H1 (cell line): ENCODE measurements around the gene UMODL1. TPM values are rescaled to one million over a fixed set of nuclear protein-coding genes. Genes with fewer than 3 reads are reported as not detected.

Source experiments
- CTCF ChIA-PET: fragments of 300-600 bp; sonication (Branson Sonifier 250); formaldehyde crosslinking; loops from one replicate; lab custom pipeline; 2021; ENCODE audit not compliant: partially characterized antibody; lab: Charles Lee
- POLR2A ChIA-PET: fragments of 300-600 bp; sonication (Branson Sonifier 250); formaldehyde crosslinking; loops from one replicate; lab custom pipeline; 2021; ENCODE audit warnings: inconsistent platforms; ENCODE audit not compliant: partially characterized antibody; lab: Charles Lee
- DNase-seq, 2 experiments: peaks; one replicate each; pipeline versions ENCODE4 v3.0.0 to v3.0.0-alpha.2; 2010 to 2022; ENCODE audit warnings: low spot score in 2 of 2, low read depth in 1 of 2, mixed read lengths in 1 of 2
- FAIRE-seq: peaks from 2 replicates; lab custom pipeline; 2011; peaks lifted over from hg19 to GRCh38; lab: Jason Lieb, UNC
- H2AFZ ChIP-seq: 2 replicates; pipeline ENCODE4 v1.8.1; 2012; ENCODE audit warnings: low read length, inconsistent platforms
- H2AK5ac ChIP-seq: 2 replicates; pipeline ENCODE4 v1.6.1; 2013; ENCODE audit warnings: low read depth, low read length
- H2BK120ac ChIP-seq: replicated peaks from 2 replicates; pipeline ENCODE3; 2013; ENCODE audit warnings: low read depth, low read length, inconsistent platforms
- H2BK12ac ChIP-seq: 2 replicates; pipeline ENCODE4 v1.6.1; 2013; ENCODE audit warnings: low read depth, low read length
- H2BK15ac ChIP-seq: 2 replicates; pipeline ENCODE4 v1.6.1; 2013; ENCODE audit warnings: low read length
- H2BK20ac ChIP-seq: 2 replicates; pipeline ENCODE4 v1.6.1; 2013; ENCODE audit warnings: low read length
- H2BK5ac ChIP-seq: 2 replicates; pipeline ENCODE4 v1.6.1; 2013; ENCODE audit warnings: low read depth, low read length
- H3K14ac ChIP-seq: 2 replicates; pipeline ENCODE4 v1.6.1; 2013; ENCODE audit warnings: inconsistent platforms; ENCODE audit not compliant: insufficient read length
- H3K18ac ChIP-seq: 2 replicates; pipeline ENCODE4 v1.6.1; 2013; ENCODE audit warnings: low read length; ENCODE audit errors: extremely low read depth
- H3K23ac ChIP-seq: 2 replicates; pipeline ENCODE4 v1.6.1; 2013; ENCODE audit warnings: inconsistent platforms; ENCODE audit not compliant: insufficient read length
- H3K23me2 ChIP-seq: 2 replicates; pipeline ENCODE4 v1.6.1; 2013; ENCODE audit warnings: low read depth, low read length
- H3K27ac ChIP-seq: 2 replicates; pipeline ENCODE4 v1.6.1; 2011; ENCODE audit warnings: low read depth, low read length, inconsistent platforms
- H3K27me3 ChIP-seq, 4 experiments: replicated peaks in 1 of 4; 1 replicate in 1 of 4; 2 replicates in 3 of 4; pipeline versions ENCODE4 v1.6.1 to v1.8.1; 2011 to 2013; ENCODE audit warnings: low read length in 3 of 4, mild to moderate bottlenecking in 3 of 4, inconsistent platforms in 2 of 4, mixed read lengths in 2 of 4, moderate library complexity in 1 of 4; ENCODE audit not compliant: control insufficient read depth in 3 of 4, insufficient read depth in 3 of 4; ENCODE audit errors: extremely low read depth in 1 of 4
- H3K36me3 ChIP-seq, 4 experiments: 2 replicates each; pipeline versions ENCODE4 v1.6.1 to v1.8.1; 2011 to 2013; ENCODE audit warnings: mild to moderate bottlenecking in 4 of 4, low read length in 3 of 4, moderate library complexity in 2 of 4, control low read depth in 1 of 4, inconsistent platforms in 1 of 4; ENCODE audit not compliant: insufficient read depth in 4 of 4, control insufficient read depth in 2 of 4
- H3K4ac ChIP-seq: replicated peaks from 2 replicates; pipeline ENCODE3; 2013; ENCODE audit warnings: low read length, low read depth, mixed read lengths, inconsistent platforms; ENCODE audit not compliant: insufficient read length
- H3K4me1 ChIP-seq, 4 experiments: replicated peaks in 1 of 4; 1 replicate in 1 of 4; 2 replicates in 3 of 4; pipeline versions ENCODE4 v1.6.1 to v1.8.1; 2011 to 2013; ENCODE audit warnings: low read length in 3 of 4, inconsistent platforms in 2 of 4, mixed read lengths in 1 of 4; ENCODE audit not compliant: insufficient read depth in 4 of 4, control insufficient read depth in 3 of 4
- H3K4me2 ChIP-seq, 2 experiments: 2 replicates each; pipeline versions ENCODE4 v1.6.1 to v1.8.1; 2011 to 2013; ENCODE audit warnings: low read depth in 2 of 2, low read length in 2 of 2, control low read depth in 1 of 2, inconsistent platforms in 1 of 2, mild to moderate bottlenecking in 1 of 2; ENCODE audit not compliant: insufficient read depth in 1 of 2
- H3K4me3 ChIP-seq, 4 experiments: fragments of 200-600, 300-600 bp in 1 of 4; sonication (generic), shearing (Covaris generic), sonication (Bioruptor Twin) in 1 of 4; 2 replicates each; pipeline versions ENCODE4 v1.5.1 to v1.8.1; 2011 to 2016; ENCODE audit warnings: low read length in 4 of 4, low read depth in 3 of 4, control low read depth in 2 of 4, inconsistent platforms in 2 of 4, mild to moderate bottlenecking in 2 of 4, mixed read lengths in 1 of 4, moderate library complexity in 1 of 4; ENCODE audit not compliant: insufficient read depth in 2 of 4; ENCODE audit errors: extremely low read depth in 1 of 4
- H3K56ac ChIP-seq: replicated peaks from 2 replicates; pipeline ENCODE3; 2013; ENCODE audit warnings: low read depth, mild to moderate bottlenecking, mixed read lengths, low read length, inconsistent platforms; ENCODE audit not compliant: insufficient read length
- H3K79me1 ChIP-seq: 2 replicates; pipeline ENCODE4 v1.6.1; 2013; ENCODE audit warnings: low read depth, low read length, control low read depth
- H3K79me2 ChIP-seq, 2 experiments: 2 replicates each; pipeline versions ENCODE4 v1.6.1 to v1.8.1; 2012 to 2013; ENCODE audit warnings: low read length in 2 of 2, mild to moderate bottlenecking in 2 of 2, inconsistent platforms in 1 of 2; ENCODE audit not compliant: insufficient read depth in 2 of 2, control insufficient read depth in 1 of 2
- H3K9ac ChIP-seq, 4 experiments: replicated peaks in 1 of 4; 1 replicate in 1 of 4; 2 replicates in 3 of 4; pipeline versions ENCODE4 v1.6.1 to v1.8.1; 2011 to 2013; ENCODE audit warnings: low read depth in 3 of 4, low read length in 3 of 4, control low read depth in 2 of 4, mild to moderate bottlenecking in 2 of 4, moderate library complexity in 2 of 4, inconsistent platforms in 1 of 4; ENCODE audit errors: extremely low read depth in 1 of 4
- H3K9me3 ChIP-seq, 2 experiments: 2 replicates each; pipeline versions ENCODE4 v1.6.1 to v1.8.1; 2012 to 2013; ENCODE audit warnings: mild to moderate bottlenecking in 2 of 2, moderate library complexity in 2 of 2, control low read depth in 1 of 2, inconsistent platforms in 1 of 2, low read depth in 1 of 2, low read length in 1 of 2, mixed read lengths in 1 of 2; ENCODE audit not compliant: insufficient read depth in 2 of 2
- H4K20me1 ChIP-seq, 2 experiments: replicated peaks in 1 of 2; 2 replicates each; pipeline versions ENCODE3 to v1.8.1; 2011 to 2013; ENCODE audit warnings: inconsistent platforms in 2 of 2, low read length in 2 of 2, mild to moderate bottlenecking in 1 of 2; ENCODE audit not compliant: insufficient read depth in 2 of 2, control insufficient read depth in 1 of 2
- H4K5ac ChIP-seq: 2 replicates; pipeline ENCODE4 v1.6.1; 2013; ENCODE audit warnings: low read length, low read depth, mixed read lengths, inconsistent platforms; ENCODE audit not compliant: insufficient read length
- H4K8ac ChIP-seq: 2 replicates; pipeline ENCODE4 v1.8.0; 2013; ENCODE audit warnings: mild to moderate bottlenecking, moderate library complexity, low read length, inconsistent platforms; ENCODE audit not compliant: insufficient read depth; ENCODE audit errors: extremely low read depth
- H4K91ac ChIP-seq: replicated peaks from 2 replicates; pipeline ENCODE3; 2013; ENCODE audit warnings: low read length, mixed read lengths, inconsistent platforms; ENCODE audit not compliant: insufficient read length
- ASH2L ChIP-seq: fragments of 200-600, 300-600 bp; sonication (generic); IDR thresholded peaks from one replicate; pipeline ENCODE4 v1.7.1; 2017; ENCODE audit warnings: low read length
- BCL11A ChIP-seq, 2 experiments: IDR thresholded peaks; one replicate each; pipeline ENCODE4 v1.6.1; 2011; ENCODE audit warnings: low read depth in 2 of 2, low read length in 2 of 2, mild to moderate bottlenecking in 2 of 2
- CBX5 ChIP-seq: fragments of 300-800, 300-1000 bp; sonication (generic); IDR thresholded peaks from 2 replicates; pipeline ENCODE4 v1.7.1; 2016; ENCODE audit warnings: antibody characterized with exemption, low read length, low read depth
- CEBPB ChIP-seq: IDR thresholded peaks from 2 replicates; pipeline ENCODE4 v1.6.1; 2012; ENCODE audit warnings: low read depth, low read length
- CHD2 ChIP-seq: IDR thresholded peaks from 2 replicates; pipeline ENCODE4 v1.6.1; 2012; ENCODE audit warnings: low read length, improper control_type of control experiment
- CREB1 ChIP-seq: IDR thresholded peaks from 2 replicates; pipeline ENCODE4 v1.6.1; 2012; ENCODE audit warnings: inconsistent platforms
- EZH2 ChIP-seq: fragments of 200-600 bp; sonication (generic); IDR thresholded peaks from 2 replicates; pipeline ENCODE4 v1.7.1; 2012; ENCODE audit warnings: low read depth, mild to moderate bottlenecking, moderate library complexity, low read length, inconsistent platforms; ENCODE audit not compliant: severe bottlenecking
- JUND ChIP-seq: IDR thresholded peaks from 2 replicates; pipeline ENCODE4 v1.6.1; 2011; ENCODE audit warnings: mild to moderate bottlenecking, improper control_type of control experiment, low read length
- KDM4A ChIP-seq: IDR thresholded peaks from one replicate; pipeline ENCODE4 v1.7.1; 2012; ENCODE audit warnings: low read depth, mild to moderate bottlenecking, moderate library complexity, low read length, inconsistent platforms; ENCODE audit not compliant: severe bottlenecking
- NANOG ChIP-seq: IDR thresholded peaks from 2 replicates; pipeline ENCODE4 v1.6.1; 2011; ENCODE audit warnings: low read length, low read depth, mild to moderate bottlenecking, inconsistent platforms; ENCODE audit not compliant: insufficient read depth, poor library complexity, severe bottlenecking
- NRF1 ChIP-seq: IDR thresholded peaks from 2 replicates; pipeline ENCODE4 v1.6.1; 2011; ENCODE audit warnings: mild to moderate bottlenecking, low read depth, low read length, improper control_type of control experiment
- POLR2A ChIP-seq, 2 experiments: IDR thresholded peaks; 1 replicate in 1 of 2; 2 replicates in 1 of 2; pipeline ENCODE4 v1.6.1; 2011; ENCODE audit warnings: low read depth in 2 of 2, low read length in 2 of 2, mild to moderate bottlenecking in 2 of 2; ENCODE audit errors: control extremely low read depth in 1 of 2
- RNF2 ChIP-seq: fragments of 200-900, 300-1000 bp; sonication (generic); IDR thresholded peaks from 2 replicates; pipeline ENCODE4 v1.7.1; 2016; ENCODE audit warnings: borderline replicate concordance, low read depth, mild to moderate bottlenecking, antibody characterized with exemption, low read length; ENCODE audit not compliant: poor library complexity, severe bottlenecking; ENCODE audit errors: missing control alignments
- SRF ChIP-seq: IDR thresholded peaks from 2 replicates; pipeline ENCODE4 v1.6.1; 2011; ENCODE audit warnings: mild to moderate bottlenecking, low read depth, low read length, moderate library complexity
- TCF12 ChIP-seq: IDR thresholded peaks from 2 replicates; pipeline ENCODE4 v1.6.1; 2011; ENCODE audit warnings: low read depth, mild to moderate bottlenecking, low read length
- WGBS, 2 experiments: shearing (Covaris generic) in 1 of 2; methylation state at CpG; one replicate each; pipeline versions ENCODE4 v1.1.6 to v1.1.7; 2013 to 2015; ENCODE audit warnings: low lambda C conversion rate in 2 of 2, mixed read lengths in 2 of 2, inconsistent platforms in 1 of 2, low coverage in 1 of 2, missing lambda C conversion rate in 1 of 2; ENCODE audit not compliant: insufficient replicate concordance in 2 of 2, insufficient coverage in 1 of 2, insufficient read length in 1 of 2; ENCODE audit errors: extremely low coverage in 1 of 2, missing lambda C conversion rate in 1 of 2; 5-methylcytosine and 5-hydroxymethylcytosine counted together
- polyA plus RNA-seq, 7 experiments: library from polyadenylated mRNA; depleted of rRNA in 3 of 7; stranded (reverse) in 5 of 7; unstranded in 2 of 7; fragments of >200 nt in 5 of 7; fragments of 200-250 nt in 2 of 7; gene quantifications; 1 replicate in 5 of 7; 2 replicates in 1 of 7; 4 replicates in 1 of 7; pipeline versions ENCODE4 v1.2.1 to v1.2.3, GENCODE V29; 2011 to 2013; ENCODE audit warnings: missing spikeins in 2 of 7, mixed read lengths in 2 of 7
- total RNA-seq: library from RNA; stranded (reverse); fragmentation: NEBNext Ultra II Directional; extraction: Animal tissue kit (Norgen Biotek cat#: 25700); gene quantifications from 2 replicates; pipeline ENCODE4 v1.2.1, GENCODE V29; 2021

The UMODL1 gene
- total and polyA plus RNA-seq, 2 of the 8 experiments (the other 6 are each of a cell fraction or from before 2014, with no cell fraction given) = not detected

GRCh38 chr21:42109873-42110525 is 38.9 kb downstream of the UMODL1 start:
- Histone ChIP-seq H3K56ac (no peak overlapping the region), H2BK20ac (no peak overlapping the region), H4K5ac (no peak overlapping the region), H2AK5ac (no peak overlapping the region), H3K14ac (no peak overlapping the region), H2AFZ (no peak overlapping the region), H2BK12ac (no peak overlapping the region), H3K23ac (no peak overlapping the region), H3K27ac (no peak overlapping the region), H4K91ac (no peak overlapping the region), H3K79me1 (no peaks in the 10 kb centered on the region), H3K9me3 (no peaks in the 10 kb centered on the region), H3K23me2 (no peaks in the 10 kb centered on the region), H4K20me1 (no peaks in the 10 kb centered on the region), H3K79me2 (no peaks in the 10 kb centered on the region), H3K9ac (no peak overlapping the region), H3K4me2 (no peak overlapping the region), H2BK15ac (no peak overlapping the region), H2BK5ac (no peak overlapping the region), H4K8ac (no peak overlapping the region), H3K4me3 (no peak overlapping the region), H3K4ac (no peak overlapping the region)
- no peak for FAIRE-seq
- DNase-seq = no peak
- WGBS, 2 experiments = 81% methylated on average over 17 of the region's 17 CpGs; no CpG with 5 or more reads in 1 of the 2 experiments
- TF ChIP-seq CHD2 (no peak), EZH2 (no peak), JUND (no peak), NRF1 (no peak), POLR2A (IDR thresholded peaks at IDR 0.05; ENCODE audit: control extremely low read depth in 1 of 2, low read depth in 2 of 2, low read length in 2 of 2) (no peak), NANOG (no peak), TCF12 (no peak), KDM4A (no peak), CREB1 (no peak), CBX5 (no peak), BCL11A (IDR thresholded peaks at IDR 0.05; ENCODE audit: low read depth in 2 of 2, low read length in 2 of 2) (no peak), SRF (no peak), ASH2L (no peak), CEBPB (no peak), RNF2 (no peak)
- TF ChIP-seq, all 59 proteins: peak for 0
- H3K27me3 ChIP-seq = no peaks in the 10 kb centered on the region
- H2BK120ac ChIP-seq = no peak overlapping the region
- H3K36me3 ChIP-seq = no peaks in the 10 kb centered on the region
- no peak overlapping the region for H3K18ac ChIP-seq
- ChIA-PET CTCF (interaction anchor here (3.4 to 7.6 kb wide), 3 partner anchors 7 to 498 kb away, joined by 17 to 80 read pairs (median 40); no protein-coding TSS in a partner anchor), POLR2A (no interaction called here)
- H3K4me1 ChIP-seq = peaks cover 0 to 3% (median 0%) of the 10 kb centered on the region in 4 experiments; a peak in 1 of 7 replicates
